ENCODE measurements around the gene PNPLA5. TPM values are rescaled to one million over a fixed set of nuclear protein-coding genes. Genes with fewer than 3 reads are reported as not detected.

Gene PNPLA5
- total and polyA plus RNA-seq, 9 of the 15 experiments (the other 6 are each of a cell fraction or from before 2014, with no cell fraction given) = not detected

- TF ChIP-seq ZBTB40 (IDR thresholded peaks at IDR 0.05) = no peak
- no peak for TF ChIP-seq ZBTB40 (CRISPR knock-in tag; IDR thresholded peaks at IDR 0.05)
- TF ChIP-seq ZBTB11 (CRISPR knock-in tag; IDR thresholded peaks at IDR 0.05) = no peak
- TF ChIP-seq STAT5A (IDR thresholded peaks at IDR 0.05; ENCODE audit: borderline replicate concordance, low read length) = no peak
- TF ChIP-seq CREB3L1 (IDR thresholded peaks at IDR 0.05; ENCODE audit: borderline replicate concordance, low read depth) = no peak
- TF ChIP-seq ZC3H8 (IDR thresholded peaks at IDR 0.05) = no peak
- TF ChIP-seq TEAD2 (tag; IDR thresholded peaks at IDR 0.05) = no peak
- no peak for TF ChIP-seq MBD1 (CRISPR knock-in tag; IDR thresholded peaks at IDR 0.05)
Measured at GRCh38 chr22:43881091-43882061, 10.4 kb downstream of the PNPLA5 start (continued).
